ENCODE data around the gene CORT. TPM values are rescaled to one million over a fixed set of nuclear protein-coding genes. Genes with fewer than 3 reads are reported as not detected.
"Not testable (repeated sequence)": the region's sequence is repeated elsewhere in the genome, so short reads cannot be mapped to it uniquely, and the experiment has no call there.

The CORT gene
- polyA plus RNA-seq, 4 donors, result 0.97 to 1.3 TPM; not detected in 2

- Histone ChIP-seq H3K4me1 (ENCODE audit: control insufficient read depth in 3 of 3, insufficient read depth in 2 of 3, low read depth in 1 of 3, low read length in 2 of 3) (peaks cover 0 to 17% (median 2%) of the 10 kb centered on the region in 3 donors), H3K36me3 (ENCODE audit: control insufficient read depth in 3 of 3, insufficient read depth in 2 of 3, low read depth in 1 of 3, low read length in 3 of 3) (peaks cover 0 to 13% (median 2%) of the 10 kb centered on the region in 3 donors), H3K4me3 (ENCODE audit: low read depth in 1 of 3, low read length in 3 of 3) (peak overlapping the region in 2 of 3 donors; percentile 70 to 92), H3K27ac (ENCODE audit: low read depth in 1 of 3, low read length in 2 of 3) (peak overlapping the region in 1 of 3 donors; percentile 92)
- not testable (repeated sequence) for FAIRE-seq; DNase-seq; H3K27me3 ChIP-seq (ENCODE audit: control insufficient read depth in 3 of 3, insufficient read depth in 3 of 3, low read length in 3 of 3); H3K9me3 ChIP-seq (ENCODE audit: control insufficient read depth in 2 of 2, insufficient read depth in 1 of 2, low read depth in 1 of 2, low read length in 1 of 2)
- WGBS, 3 donors, result 87 to 92% (median 88%) methylated on average over 10 of the region's 10 CpGs
Measured at GRCh38 chr1:10474309-10474612, 24.4 kb downstream of the CORT start.

GRCh38 chr1:10474613-10475507 lies 25.0 kb downstream of the CORT start, which contains the start of gene PEX14:
TSS of gene PEX14 (plus strand) at chr1:10474950. CDS start at chr1:10474967, 17 bp downstream.
- Histone ChIP-seq H3K36me3 (ENCODE audit: control insufficient read depth in 3 of 3, insufficient read depth in 2 of 3, low read depth in 1 of 3, low read length in 3 of 3) (peaks cover 0 to 11% (median 2%) of the 10 kb centered on the region in 3 donors), H3K4me3 (ENCODE audit: low read depth in 1 of 3, low read length in 3 of 3) (peak within 1 kb of the TSS; percentile 70 to 99 (median 92)), H3K4me1 (ENCODE audit: control insufficient read depth in 3 of 3, insufficient read depth in 2 of 3, low read depth in 1 of 3, low read length in 2 of 3) (peaks cover 0 to 17% (median 2%) of the 10 kb centered on the region in 3 donors), H3K27ac (ENCODE audit: low read depth in 1 of 3, low read length in 2 of 3) (peak within 1 kb of the TSS; percentile 84 to 92 (median 86)), H3K27me3 (ENCODE audit: control insufficient read depth in 3 of 3, insufficient read depth in 3 of 3, low read length in 3 of 3) (no peaks in the 10 kb centered on the region), H3K9me3 (ENCODE audit: control insufficient read depth in 2 of 2, insufficient read depth in 1 of 2, low read depth in 1 of 2, low read length in 1 of 2) (no peaks in the 10 kb centered on the region)
- 11 to 14% (median 12%) methylated on average over 39 to 50 of the region's 50 CpGs for WGBS, 3 donors
- FAIRE-seq (no peak), DNase-seq (peak; percentile 94 to 95)

GRCh38 chr1:10475510-10475909 lies 25.7 kb downstream of the CORT start:
- 1 to 4% (median 4%) methylated on average over 13 of the region's 13 CpGs for WGBS, 3 donors
- peak overlapping the region; percentile 70 to 99 (median 92) for H3K4me3 ChIP-seq (ENCODE audit: low read depth in 1 of 3, low read length in 3 of 3)
- peak overlapping the region; percentile 84 to 92 (median 86) for H3K27ac ChIP-seq (ENCODE audit: low read depth in 1 of 3, low read length in 2 of 3)
- peak; percentile 78 to 80 for DNase-seq
- FAIRE-seq, result no peak
- no peaks in the 10 kb centered on the region for H3K27me3 ChIP-seq (ENCODE audit: control insufficient read depth in 3 of 3, insufficient read depth in 3 of 3, low read length in 3 of 3)
- no peaks in the 10 kb centered on the region for H3K9me3 ChIP-seq (ENCODE audit: control insufficient read depth in 2 of 2, insufficient read depth in 1 of 2, low read depth in 1 of 2, low read length in 1 of 2)
- peaks cover 0 to 10% (median 2%) of the 10 kb centered on the region in 3 donors for H3K36me3 ChIP-seq (ENCODE audit: control insufficient read depth in 3 of 3, insufficient read depth in 2 of 3, low read depth in 1 of 3, low read length in 3 of 3)
- peaks cover 0 to 17% (median 2%) of the 10 kb centered on the region in 3 donors for H3K4me1 ChIP-seq (ENCODE audit: control insufficient read depth in 3 of 3, insufficient read depth in 2 of 3, low read depth in 1 of 3, low read length in 2 of 3)

GRCh38 chr1:10479296-10479695 lies 29.5 kb downstream of the CORT start:
- Histone ChIP-seq H3K27me3 (ENCODE audit: control insufficient read depth in 3 of 3, insufficient read depth in 3 of 3, low read length in 3 of 3) (no peaks in the 10 kb centered on the region), H3K4me3 (ENCODE audit: low read depth in 1 of 3, low read length in 3 of 3) (no peak overlapping the region), H3K27ac (ENCODE audit: low read depth in 1 of 3, low read length in 2 of 3) (peak overlapping the region in 1 of 3 donors; percentile 39), H3K36me3 (ENCODE audit: control insufficient read depth in 3 of 3, insufficient read depth in 2 of 3, low read depth in 1 of 3, low read length in 3 of 3) (peaks cover 0 to 30% (median 2%) of the 10 kb centered on the region in 3 donors), H3K4me1 (ENCODE audit: control insufficient read depth in 3 of 3, insufficient read depth in 2 of 3, low read depth in 1 of 3, low read length in 2 of 3) (peaks cover 0 to 17% (median 0%) of the 10 kb centered on the region in 3 donors), H3K9me3 (ENCODE audit: control insufficient read depth in 2 of 2, insufficient read depth in 1 of 2, low read depth in 1 of 2, low read length in 1 of 2) (no peaks in the 10 kb centered on the region)
- DNase-seq (peak in 1 of 2 donors; percentile 55), FAIRE-seq (no peak)
- 62 to 72% (median 64%) methylated on average over 8 of the region's 8 CpGs for whole genome bisulfite sequencing, 3 donors

- no peaks in the 10 kb centered on the region for H3K27me3 ChIP-seq (ENCODE audit: control insufficient read depth in 3 of 3, insufficient read depth in 3 of 3, low read length in 3 of 3)
- peaks cover 0 to 17% (median 0%) of the 10 kb centered on the region in 3 donors for H3K4me1 ChIP-seq (ENCODE audit: control insufficient read depth in 3 of 3, insufficient read depth in 2 of 3, low read depth in 1 of 3, low read length in 2 of 3)
- no peak overlapping the region for H3K27ac ChIP-seq (ENCODE audit: low read depth in 1 of 3, low read length in 2 of 3)
- WGBS, 3 donors, result 79 to 91% (median 90%) methylated on average over 2 of the region's 2 CpGs
- H3K36me3 ChIP-seq (ENCODE audit: control insufficient read depth in 3 of 3, insufficient read depth in 2 of 3, low read depth in 1 of 3, low read length in 3 of 3), result peaks cover 0 to 35% (median 2%) of the 10 kb centered on the region in 3 donors
- H3K9me3 ChIP-seq (ENCODE audit: control insufficient read depth in 2 of 2, insufficient read depth in 1 of 2, low read depth in 1 of 2, low read length in 1 of 2), result no peaks in the 10 kb centered on the region
- FAIRE-seq (no peak), DNase-seq (no peak)
- no peak overlapping the region for H3K4me3 ChIP-seq (ENCODE audit: low read depth in 1 of 3, low read length in 3 of 3)
Measured at GRCh38 chr1:10480614-10481013, 30.8 kb downstream of the CORT start.

- H3K27me3 ChIP-seq (ENCODE audit: control insufficient read depth in 3 of 3, insufficient read depth in 3 of 3, low read length in 3 of 3), result no peaks in the 10 kb centered on the region
- H3K4me1 ChIP-seq (ENCODE audit: control insufficient read depth in 3 of 3, insufficient read depth in 2 of 3, low read depth in 1 of 3, low read length in 2 of 3), result peaks cover 0 to 9% (median 0%) of the 10 kb centered on the region in 3 donors
- no peak overlapping the region for H3K27ac ChIP-seq (ENCODE audit: low read depth in 1 of 3, low read length in 2 of 3)
- FAIRE-seq (no peak), DNase-seq (no peak)
- H3K36me3 ChIP-seq (ENCODE audit: control insufficient read depth in 3 of 3, insufficient read depth in 2 of 3, low read depth in 1 of 3, low read length in 3 of 3), result peaks cover 0 to 38% (median 0%) of the 10 kb centered on the region in 3 donors
- no peak overlapping the region for H3K4me3 ChIP-seq (ENCODE audit: low read depth in 1 of 3, low read length in 3 of 3)
- 92 to 96% (median 94%) methylated on average over 6 of the region's 6 CpGs for WGBS, 3 donors
- H3K9me3 ChIP-seq (ENCODE audit: control insufficient read depth in 2 of 2, insufficient read depth in 1 of 2, low read depth in 1 of 2, low read length in 1 of 2), result no peaks in the 10 kb centered on the region
Measured at GRCh38 chr1:10484521-10484920, 34.7 kb downstream of the CORT start.

- DNase-seq (peak; percentile 42 to 59), FAIRE-seq (no peak)
- no peaks in the 10 kb centered on the region for H3K9me3 ChIP-seq (ENCODE audit: control insufficient read depth in 2 of 2, insufficient read depth in 1 of 2, low read depth in 1 of 2, low read length in 1 of 2)
- no peaks in the 10 kb centered on the region for H3K27me3 ChIP-seq (ENCODE audit: control insufficient read depth in 3 of 3, insufficient read depth in 3 of 3, low read length in 3 of 3)
- H3K36me3 ChIP-seq (ENCODE audit: control insufficient read depth in 3 of 3, insufficient read depth in 2 of 3, low read depth in 1 of 3, low read length in 3 of 3), result peaks cover 0 to 34% (median 0%) of the 10 kb centered on the region in 3 donors
- no peak overlapping the region for H3K4me3 ChIP-seq (ENCODE audit: low read depth in 1 of 3, low read length in 3 of 3)
- WGBS, 3 donors, result 16 to 28% (median 22%) methylated on average over 4 of the region's 4 CpGs
- H3K4me1 ChIP-seq (ENCODE audit: control insufficient read depth in 3 of 3, insufficient read depth in 2 of 3, low read depth in 1 of 3, low read length in 2 of 3), result peaks cover 0 to 29% (median 0%) of the 10 kb centered on the region in 3 donors
- H3K27ac ChIP-seq (ENCODE audit: low read depth in 1 of 3, low read length in 2 of 3), result peak overlapping the region in 1 of 3 donors; percentile 44
Measured at GRCh38 chr1:10489291-10490055, 39.6 kb downstream of the CORT start.
